Endodermal cell (in vitro differentiated cells): ENCODE data around the gene ARHGEF28. TPM values are rescaled to one million over a fixed set of nuclear protein-coding genes. Genes with fewer than 3 reads are reported as not detected.

Experiments
- DNase-seq: peaks from one replicate; pipeline ENCODE4 v3.0.0-alpha.2; 2017
- H3K27ac ChIP-seq: 2 replicates; pipeline ENCODE4 v1.5.1; 2013; ENCODE audit warnings: mild to moderate bottlenecking, low read depth, low read length, moderate library complexity
- H3K27me3 ChIP-seq: 2 replicates; pipeline ENCODE4 v1.6.1; 2013; ENCODE audit warnings: mild to moderate bottlenecking, low read length, moderate library complexity; ENCODE audit not compliant: insufficient read depth, control insufficient read depth, poor library complexity, severe bottlenecking
- H3K36me3 ChIP-seq: 2 replicates; pipeline ENCODE4 v1.7.0; 2013; ENCODE audit warnings: mild to moderate bottlenecking, low read length, moderate library complexity; ENCODE audit not compliant: control insufficient read depth, insufficient read depth
- H3K4me1 ChIP-seq: one replicate; pipeline ENCODE4 v1.7.0; 2013; ENCODE audit warnings: low read length; ENCODE audit not compliant: control insufficient read depth, insufficient read depth
- H3K4me3 ChIP-seq: 2 replicates; pipeline ENCODE4 v1.5.1; 2013; ENCODE audit warnings: mild to moderate bottlenecking, low read length, moderate library complexity
- H3K9ac ChIP-seq: 2 replicates; pipeline ENCODE4 v1.6.1; 2013; ENCODE audit warnings: mild to moderate bottlenecking, low read length, moderate library complexity; ENCODE audit not compliant: poor library complexity, severe bottlenecking; ENCODE audit errors: extremely low read depth
- H3K9me3 ChIP-seq: 2 replicates; pipeline ENCODE4 v1.6.1; 2013; ENCODE audit warnings: mild to moderate bottlenecking, low read length, moderate library complexity; ENCODE audit not compliant: control insufficient read depth
- H3K27ac Mint-ChIP-seq: 2 replicates; pipeline ENCODE4 v1.8.0; 2020; ENCODE audit warnings: mixed read lengths
- H3K27me3 Mint-ChIP-seq: 2 replicates; pipeline ENCODE4 v1.8.0; 2021; ENCODE audit warnings: mild to moderate bottlenecking, mixed read lengths; ENCODE audit not compliant: insufficient read depth
- H3K36me3 Mint-ChIP-seq: 2 replicates; pipeline ENCODE4 v1.8.0; 2020; ENCODE audit warnings: low read depth, mixed read lengths
- H3K4me1 Mint-ChIP-seq: 2 replicates; pipeline ENCODE4 v1.8.0; 2020; ENCODE audit warnings: mixed read lengths
- H3K4me3 Mint-ChIP-seq: 2 replicates; pipeline ENCODE4 v1.8.0; 2020; ENCODE audit warnings: mild to moderate bottlenecking, moderate library complexity, mixed read lengths
- H3K9me3 Mint-ChIP-seq: 2 replicates; pipeline ENCODE4 v1.8.0; 2020; ENCODE audit warnings: mild to moderate bottlenecking, mixed read lengths
- CTCF ChIP-seq: fragments of 200-600 bp; sonication (generic); conservative IDR thresholded peaks from 2 replicates; pipeline ENCODE4 v1.5.0; 2021; ENCODE audit warnings: antibody characterized with exemption, mild to moderate bottlenecking
- WGBS, 2 experiments: methylation state at CpG; one replicate each; pipeline versions ENCODE4 v1.1.5 to v1.1.7; 2013; ENCODE audit warnings: missing lambda C conversion rate in 2 of 2, mixed read lengths in 1 of 2; ENCODE audit not compliant: insufficient coverage in 1 of 2, insufficient read length in 1 of 2; 5-methylcytosine and 5-hydroxymethylcytosine counted together
- total RNA-seq, 2 donors: library from RNA; stranded (reverse); fragmentation: NEBNext Ultra II Directional in 1 of 2; extraction: Animal tissue kit (Norgen Biotek cat#: 25700) in 1 of 2; gene quantifications; 2 replicates in 1 of 2; 3 replicates in 1 of 2; pipeline ENCODE4 v1.2.1, GENCODE V29; 2021

The ARHGEF28 gene
- total RNA-seq, 2 donors from 2014 or later: 0.92 to 1.2 TPM

- TF ChIP-seq CTCF: no peak
- Mint-ChIP-seq H3K4me1 (no peaks in the 10 kb centered on the region), H3K4me3 (no peak overlapping the region), H3K27ac (no peak overlapping the region), H3K9me3 (no peaks in the 10 kb centered on the region), H3K36me3 (no peaks in the 10 kb centered on the region), H3K27me3 (no peaks in the 10 kb centered on the region)
- Histone ChIP-seq H3K9me3 (no peaks in the 10 kb centered on the region), H3K9ac (no peak overlapping the region), H3K4me1 (no peaks in the 10 kb centered on the region), H3K4me3 (no peak overlapping the region), H3K27ac (no peak overlapping the region), H3K36me3 (no peaks in the 10 kb centered on the region), H3K27me3 (no peaks in the 10 kb centered on the region)
- no peak for DNase-seq
- 93% methylated on average over 1 of the region's 1 CpG; no CpG with 5 or more reads in 1 of the 2 experiments for WGBS, 2 experiments
Measured at GRCh38 chr5:73686912-73687311, 60.9 kb downstream of the ARHGEF28 start.

GRCh38 chr5:73687357-73687756 is 61.4 kb downstream of the ARHGEF28 start:
- Histone ChIP-seq H3K9ac (no peak overlapping the region), H3K4me3 (no peak overlapping the region), H3K27me3 (no peaks in the 10 kb centered on the region), H3K9me3 (no peaks in the 10 kb centered on the region), H3K27ac (no peak overlapping the region), H3K4me1 (no peaks in the 10 kb centered on the region), H3K36me3 (no peaks in the 10 kb centered on the region)
- H3K27me3 Mint-ChIP-seq: no peaks in the 10 kb centered on the region
- DNase-seq: no peak
- H3K36me3 Mint-ChIP-seq: no peaks in the 10 kb centered on the region
- TF ChIP-seq CTCF: no peak
- H3K4me3 Mint-ChIP-seq: no peak overlapping the region
- peaks cover under 1% of the 10 kb centered on the region for H3K4me1 Mint-ChIP-seq
- H3K9me3 Mint-ChIP-seq: no peaks in the 10 kb centered on the region
- H3K27ac Mint-ChIP-seq: no peak overlapping the region
- 100% methylated on average over 1 of the region's 1 CpG; no CpG with 5 or more reads in 1 of the 2 experiments for WGBS, 2 experiments

GRCh38 chr5:73690015-73690414 is 64.0 kb downstream of the ARHGEF28 start:
- 92 to 100% methylated on average over 3 of the region's 3 CpGs for WGBS, 2 experiments
- DNase-seq: no peak
- no peaks in the 10 kb centered on the region for H3K36me3 ChIP-seq
- TF ChIP-seq CTCF: no peak
- peaks cover 16% of the 10 kb centered on the region for H3K4me1 ChIP-seq
- Mint-ChIP-seq H3K4me3 (no peak overlapping the region), H3K4me1 (peaks cover 27% of the 10 kb centered on the region), H3K27ac (no peak overlapping the region), H3K9me3 (no peaks in the 10 kb centered on the region), H3K27me3 (no peaks in the 10 kb centered on the region), H3K36me3 (no peaks in the 10 kb centered on the region)
- no peak overlapping the region for H3K9ac ChIP-seq
- H3K4me3 ChIP-seq: no peak overlapping the region
- H3K9me3 ChIP-seq: no peaks in the 10 kb centered on the region
- H3K27ac ChIP-seq: no peak overlapping the region
- H3K27me3 ChIP-seq: no peaks in the 10 kb centered on the region
